ENCODE results near the gene RELN. TPM values are rescaled to one million over a fixed set of nuclear protein-coding genes. Genes with fewer than 3 reads are reported as not detected.

The RELN gene
- total and polyA plus RNA-seq, 10 of the 15 experiments (the other 5 are each of a cell fraction or from before 2014, with no cell fraction given), result 0.11 to 0.21 TPM; not detected in 8

DNA sequence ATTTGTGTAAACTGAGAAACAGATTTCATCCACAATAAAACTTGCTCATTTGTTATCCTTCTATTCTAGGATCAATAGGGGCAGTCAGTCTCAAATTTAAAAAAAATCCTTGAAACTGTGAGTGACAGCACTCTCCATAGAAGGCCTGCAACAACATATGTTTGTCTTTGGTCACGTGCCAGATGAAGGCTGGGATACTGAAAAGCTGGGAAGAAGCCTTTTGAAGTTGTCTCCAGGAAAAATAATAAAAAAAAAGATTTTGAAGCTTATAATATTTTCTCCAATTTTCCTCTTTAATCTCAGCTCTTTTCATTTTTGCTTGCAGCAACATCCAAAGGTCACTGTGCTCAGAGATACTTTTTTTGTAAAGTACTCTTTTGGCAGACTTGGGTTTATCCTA is 414.9 kb downstream of the RELN start (continued):
- TF ChIP-seq IKZF2 (IDR thresholded peaks at IDR 0.05), result no peak
- no peak for TF ChIP-seq SMAD1 (IDR thresholded peaks at IDR 0.05; ENCODE audit: low read depth, partially characterized antibody)
- no peak for TF ChIP-seq MTA2 (IDR thresholded peaks at IDR 0.05; ENCODE audit: low read depth)

DNA sequence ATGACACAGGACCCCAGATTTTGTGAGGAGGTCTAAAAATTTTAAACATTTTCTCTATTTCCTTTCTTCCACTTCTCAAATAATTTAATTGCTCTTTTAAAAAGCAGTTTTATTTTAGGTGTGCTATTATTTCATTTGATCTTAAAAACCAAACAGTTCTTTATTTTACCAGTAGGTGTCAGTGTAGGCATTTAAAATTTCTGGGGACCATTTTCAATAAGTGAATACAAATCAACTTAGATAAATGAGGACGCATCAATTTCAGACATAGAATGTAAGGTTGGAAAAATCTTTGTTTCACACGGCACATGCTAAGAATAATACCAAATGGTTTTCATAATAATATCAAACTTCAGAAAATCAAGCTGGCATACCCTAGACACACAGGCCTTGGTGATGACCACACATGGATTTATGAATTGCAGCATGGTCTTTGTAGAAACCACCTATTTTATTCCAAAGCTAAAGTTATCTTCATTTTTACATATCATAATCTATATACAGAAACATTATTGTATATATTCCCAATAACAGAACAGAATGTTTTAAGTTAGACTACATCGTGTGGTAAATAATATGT is 415.9 kb downstream of the RELN start:
- CTCF ChIA-PET, result interaction anchor here (0.6 to 3.6 kb wide), 15 partner anchors 9 to 1345 kb away, joined by 3 to 29 read pairs (median 5); no protein-coding TSS in a partner anchor
- SMC1A ChIA-PET (ENCODE audit: uncharacterized antibody, unreplicated experiment), result interaction anchor here (1.0 to 1.8 kb wide), 6 partner anchors 10 to 694 kb away, joined by 3 to 7 read pairs (median 5); no protein-coding TSS in a partner anchor
- Histone ChIP-seq H3K27ac (ENCODE audit: control insufficient read depth, insufficient read depth) (no peak overlapping the region), H3K9ac (ENCODE audit: control insufficient read depth, insufficient read depth, low read length) (no peak overlapping the region), H3K4me3 (no peak overlapping the region), H2AFZ (ENCODE audit: control insufficient read depth, low read depth, low read length) (no peak overlapping the region), H3K79me2 (ENCODE audit: control insufficient read depth, insufficient read depth, low read length) (no peaks in the 10 kb centered on the region), H3K36me3 (ENCODE audit: control insufficient read depth in 2 of 2, insufficient read depth in 2 of 2, low read length in 1 of 2) (no peaks in the 10 kb centered on the region), H3K27me3 (replicated peaks in 1 of 2; ENCODE audit: control insufficient read depth in 2 of 2, insufficient read depth in 2 of 2, low read length in 1 of 2) (no peaks in the 10 kb centered on the region; a peak in 1 of 4 replicates), H3K4me2 (ENCODE audit: control insufficient read depth, insufficient read depth) (no peak overlapping the region), H4K20me1 (ENCODE audit: control insufficient read depth, insufficient read depth) (no peaks in the 10 kb centered on the region), H3K9me3 (replicated peaks; ENCODE audit: control insufficient read depth, insufficient read depth, low read length) (no peaks in the 10 kb centered on the region), H3K4me1 (ENCODE audit: control insufficient read depth, insufficient read depth, low read length) (no peaks in the 10 kb centered on the region)
- intact Hi-C loops (cut with micrococcal nuclease; ENCODE audit: unreplicated experiment), result loop anchor here (1.0 to 10.0 kb wide), 2 partner anchors 587 to 1341 kb away; no protein-coding TSS in a partner anchor
- WGBS (ENCODE audit: insufficient coverage, insufficient replicate concordance, low lambda C conversion rate, missing lambda C conversion rate), result 32% methylated on average over 3 of the region's 3 CpGs
- RAD21 ChIA-PET (ENCODE audit: unreplicated experiment), result interaction anchor here (0.6 kb wide), 1 partner anchor 816 kb away, joined by 3 read pairs; no protein-coding TSS in a partner anchor
- DNase-seq (ENCODE audit: low read depth, low spot score) (no peak), ATAC-seq (no peak), FAIRE-seq (no peak)
- TF ChIP-seq SMC3 (IDR thresholded peaks at IDR 0.05; ENCODE audit: borderline replicate concordance, low read length) (peak; percentile 42; the same call in 1 of the 2 replicates), FOS (IDR thresholded peaks at IDR 0.05; ENCODE audit: borderline replicate concordance, extremely low read depth, insufficient read length) (no peak), GATAD2B (conservative IDR thresholded peaks at IDR 0.05; ENCODE audit: low read depth) (no peak), CBX5 (IDR thresholded peaks at IDR 0.05; ENCODE audit: low read depth) (no peak), RAD21 (IDR thresholded peaks at IDR 0.05; ENCODE audit: insufficient read depth, low read depth, low read length) (peak; percentile 60), ATF7 (IDR thresholded peaks at IDR 0.05; ENCODE audit: low read depth) (no peak), NR2F1 (conservative IDR thresholded peaks at IDR 0.05) (no peak)
- TF ChIP-seq, protein P1, sequence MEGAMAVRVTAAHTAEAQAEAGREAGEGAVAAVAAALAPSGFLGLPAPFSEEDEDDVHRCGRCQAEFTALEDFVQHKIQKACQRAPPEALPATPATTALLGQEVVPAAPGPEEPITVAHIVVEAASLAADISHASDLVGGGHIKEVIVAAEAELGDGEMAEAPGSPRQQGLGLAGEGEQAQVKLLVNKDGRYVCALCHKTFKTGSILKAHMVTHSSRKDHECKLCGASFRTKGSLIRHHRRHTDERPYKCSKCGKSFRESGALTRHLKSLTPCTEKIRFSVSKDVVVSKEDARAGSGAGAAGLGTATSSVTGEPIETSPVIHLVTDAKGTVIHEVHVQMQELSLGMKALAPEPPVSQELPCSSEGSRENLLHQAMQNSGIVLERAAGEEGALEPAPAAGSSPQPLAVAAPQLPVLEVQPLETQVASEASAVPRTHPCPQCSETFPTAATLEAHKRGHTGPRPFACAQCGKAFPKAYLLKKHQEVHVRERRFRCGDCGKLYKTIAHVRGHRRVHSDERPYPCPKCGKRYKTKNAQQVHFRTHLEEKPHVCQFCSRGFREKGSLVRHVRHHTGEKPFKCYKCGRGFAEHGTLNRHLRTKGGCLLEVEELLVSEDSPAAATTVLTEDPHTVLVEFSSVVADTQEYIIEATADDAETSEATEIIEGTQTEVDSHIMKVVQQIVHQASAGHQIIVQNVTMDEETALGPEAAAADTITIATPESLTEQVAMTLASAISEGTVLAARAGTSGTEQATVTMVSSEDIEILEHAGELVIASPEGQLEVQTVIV (IDR thresholded peaks at IDR 0.05; ENCODE audit: borderline replicate concordance, partially characterized antibody), result no peak
- TF ChIP-seq, protein P2, sequence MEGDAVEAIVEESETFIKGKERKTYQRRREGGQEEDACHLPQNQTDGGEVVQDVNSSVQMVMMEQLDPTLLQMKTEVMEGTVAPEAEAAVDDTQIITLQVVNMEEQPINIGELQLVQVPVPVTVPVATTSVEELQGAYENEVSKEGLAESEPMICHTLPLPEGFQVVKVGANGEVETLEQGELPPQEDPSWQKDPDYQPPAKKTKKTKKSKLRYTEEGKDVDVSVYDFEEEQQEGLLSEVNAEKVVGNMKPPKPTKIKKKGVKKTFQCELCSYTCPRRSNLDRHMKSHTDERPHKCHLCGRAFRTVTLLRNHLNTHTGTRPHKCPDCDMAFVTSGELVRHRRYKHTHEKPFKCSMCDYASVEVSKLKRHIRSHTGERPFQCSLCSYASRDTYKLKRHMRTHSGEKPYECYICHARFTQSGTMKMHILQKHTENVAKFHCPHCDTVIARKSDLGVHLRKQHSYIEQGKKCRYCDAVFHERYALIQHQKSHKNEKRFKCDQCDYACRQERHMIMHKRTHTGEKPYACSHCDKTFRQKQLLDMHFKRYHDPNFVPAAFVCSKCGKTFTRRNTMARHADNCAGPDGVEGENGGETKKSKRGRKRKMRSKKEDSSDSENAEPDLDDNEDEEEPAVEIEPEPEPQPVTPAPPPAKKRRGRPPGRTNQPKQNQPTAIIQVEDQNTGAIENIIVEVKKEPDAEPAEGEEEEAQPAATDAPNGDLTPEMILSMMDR (IDR thresholded peaks at IDR 0.05 in 2 of 3, conservative IDR thresholded peaks at IDR 0.05 in 1 of 3; ENCODE audit: control insufficient read depth in 2 of 3, extremely low read depth in 1 of 3, insufficient read depth in 1 of 3, low read depth in 3 of 3, low read length in 3 of 3), result peak; percentile 14 to 55 (median 38); a peak in 2 of 6 replicates
- POLR2A ChIA-PET, result no interaction called here
- BruUV-seq (replicated peaks), result no TSS peak
- in situ Hi-C loops (cut with MboI), result loop anchor here (10.0 kb wide), 2 partner anchors 591 to 1341 kb away; no protein-coding TSS in a partner anchor

Measured in GM12878 (cell line).